Astrocyte of the spinal cord (primary cell): ENCODE data around the gene SMTN.

Experiments
- DNase-seq: peaks from one replicate; pipeline ENCODE4 v3.0.0; 2011; ENCODE audit warnings: low read depth, low spot score
- H3K4me3 ChIP-seq: 2 replicates; pipeline ENCODE4 v1.5.1; 2011; ENCODE audit warnings: low read depth, mild to moderate bottlenecking, low read length, moderate library complexity
- CTCF ChIP-seq: IDR thresholded peaks from 2 replicates; pipeline ENCODE4 v1.5.1; 2012; ENCODE audit warnings: low read depth, mild to moderate bottlenecking, low read length, inconsistent platforms
- in situ Hi-C: cut with HindIII; loops from 2 replicates; pipeline ENCODE4 v1.10.0; 2017; ENCODE audit warnings: low sequenced_read_pairs

SMTN gene

GRCh38 chr22:31143038-31143437 lies 61.9 kb downstream of the SMTN start:
- in situ Hi-C loops: no loop called here
- DNase-seq: no peak
- H3K4me3 ChIP-seq: no peak overlapping the region
- TF ChIP-seq CTCF: no peak

- DNase-seq: no peak
- in situ Hi-C loops: no loop called here
- no peak overlapping the region for H3K4me3 ChIP-seq
- no peak for TF ChIP-seq CTCF
Measured at GRCh38 chr22:31143537-31143936, 62.4 kb downstream of the SMTN start.

GRCh38 chr22:31144223-31144622 lies 63.1 kb downstream of the SMTN start:
- no peak overlapping the region for H3K4me3 ChIP-seq
- no peak for TF ChIP-seq CTCF
- no peak for DNase-seq
- in situ Hi-C loops: no loop called here

GRCh38 chr22:31148488-31148887 lies 67.4 kb downstream of the SMTN start:
- TF ChIP-seq CTCF: no peak
- DNase-seq: peak; percentile 57
- H3K4me3 ChIP-seq: no peak overlapping the region
- in situ Hi-C loops: no loop called here

GRCh38 chr22:31148953-31149627 lies 68.0 kb downstream of the SMTN start:
- TF ChIP-seq CTCF: peak; percentile 98
- in situ Hi-C loops: no loop called here
- no peak overlapping the region for H3K4me3 ChIP-seq
- DNase-seq: peak; percentile 80

GRCh38 chr22:31150615-31151014 lies 69.5 kb downstream of the SMTN start:
- peak; percentile 50 for TF ChIP-seq CTCF
- no peak for DNase-seq
- no peak overlapping the region for H3K4me3 ChIP-seq
- in situ Hi-C loops: no loop called here

- in situ Hi-C loops: no loop called here
- no peak for TF ChIP-seq CTCF
- DNase-seq: no peak
- no peak overlapping the region for H3K4me3 ChIP-seq
Measured at GRCh38 chr22:31151872-31152271, 70.8 kb downstream of the SMTN start.
